ENCODE measurements around the gene RPRM. TPM values are rescaled to one million over a fixed set of nuclear protein-coding genes. Genes with fewer than 3 reads are reported as not detected.

Gene RPRM
- total RNA-seq, 4 donors from 2014 or later = 0.98 TPM; not detected in 3

GRCh38 chr2:153476491-153476815 is 2.1 kb downstream of the RPRM start:
- no peak for TF ChIP-seq CTCF (IDR thresholded peaks at IDR 0.05; ENCODE audit: low read depth)

- no peak for TF ChIP-seq CTCF (IDR thresholded peaks at IDR 0.05; ENCODE audit: low read depth)
Observed at GRCh38 chr2:153474876-153475435, 3.6 kb downstream of the RPRM start.

GRCh38 chr2:153474407-153474806 is 4.2 kb downstream of the RPRM start:
- no peak for TF ChIP-seq CTCF (IDR thresholded peaks at IDR 0.05; ENCODE audit: low read depth)

GRCh38 chr2:153470867-153471266 is 7.7 kb downstream of the RPRM start:
- TF ChIP-seq CTCF (IDR thresholded peaks at IDR 0.05; ENCODE audit: low read depth) = no peak

GRCh38 chr2:153464395-153464794 is 14.2 kb downstream of the RPRM start:
- TF ChIP-seq CTCF (IDR thresholded peaks at IDR 0.05; ENCODE audit: low read depth) = no peak

GRCh38 chr2:153462338-153462859 is 16.2 kb downstream of the RPRM start:
- TF ChIP-seq CTCF (IDR thresholded peaks at IDR 0.05; ENCODE audit: low read depth) = no peak

GRCh38 chr2:153461453-153461852 is 17.1 kb downstream of the RPRM start:
- no peak for TF ChIP-seq CTCF (IDR thresholded peaks at IDR 0.05; ENCODE audit: low read depth)

All from subcutaneous adipose tissue (tissue), 4 donors.